ENCODE measurements around the gene TFAM.

GRCh38 chr10:58399410-58399809 lies 14.2 kb downstream of the TFAM start:
- TF ChIP-seq CTCF (IDR thresholded peaks at IDR 0.05; ENCODE audit: low read depth, low read length) = no peak
- no peak for TF ChIP-seq EZH2phosphoT487 (IDR thresholded peaks at IDR 0.05; ENCODE audit: low read depth)

Data from OCI-LY3 (cell line).